ENCODE results near the gene RPRD1A.
A peak's percentile ranks its signal among the peaks of the same experiment; 100 is the strongest.

The RPRD1A gene

DNA sequence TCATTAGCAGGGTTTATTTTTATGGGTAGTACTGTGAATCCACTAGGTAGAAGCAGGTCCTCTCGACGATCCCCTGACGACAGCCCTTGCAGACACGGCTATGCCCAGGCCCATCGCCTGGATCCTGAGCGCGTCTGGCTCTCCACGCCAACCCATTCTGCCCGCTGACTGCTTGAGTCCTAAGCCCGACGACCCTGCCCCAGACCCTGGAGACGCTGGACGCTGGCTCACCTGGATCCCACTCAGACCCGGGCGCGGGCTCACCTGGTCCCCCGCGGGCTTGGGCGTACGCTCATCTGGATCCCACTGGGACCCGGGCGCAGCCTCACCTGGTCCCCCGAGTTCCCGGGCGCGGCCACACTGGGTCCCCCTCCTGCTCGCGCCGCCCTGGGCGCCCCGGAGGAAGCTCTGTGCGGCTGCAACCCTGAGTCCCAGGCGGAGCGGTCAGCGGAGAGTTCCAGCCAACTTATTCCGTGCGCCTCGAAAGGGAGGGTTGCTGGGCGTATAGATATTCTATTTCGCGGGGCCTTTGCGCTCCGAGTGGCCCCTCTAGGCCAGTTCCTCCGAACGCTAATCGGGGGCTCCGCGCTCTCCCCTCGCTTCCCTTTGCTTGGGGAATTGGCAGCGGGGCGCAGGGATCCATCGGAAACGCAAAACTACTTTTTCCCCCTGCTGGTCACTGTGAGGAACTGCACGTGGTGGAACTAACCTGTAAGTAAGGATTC is 117.3 kb downstream of the RPRD1A start:
- no peaks in the 10 kb centered on the region for H3K9me3 Mint-ChIP-seq
- DNase-seq (peak; percentile 48), ATAC-seq (peak; percentile 82)
- no peak overlapping the region for H3K27ac Mint-ChIP-seq
- H3K36me3 Mint-ChIP-seq (ENCODE audit: low read depth), result no peaks in the 10 kb centered on the region
- H3K4me1 Mint-ChIP-seq, result peaks cover 7% of the 10 kb centered on the region
- peaks cover 24% of the 10 kb centered on the region for H3K27me3 Mint-ChIP-seq
- peak overlapping the region; percentile 77 for H3K4me3 Mint-ChIP-seq

DNA sequence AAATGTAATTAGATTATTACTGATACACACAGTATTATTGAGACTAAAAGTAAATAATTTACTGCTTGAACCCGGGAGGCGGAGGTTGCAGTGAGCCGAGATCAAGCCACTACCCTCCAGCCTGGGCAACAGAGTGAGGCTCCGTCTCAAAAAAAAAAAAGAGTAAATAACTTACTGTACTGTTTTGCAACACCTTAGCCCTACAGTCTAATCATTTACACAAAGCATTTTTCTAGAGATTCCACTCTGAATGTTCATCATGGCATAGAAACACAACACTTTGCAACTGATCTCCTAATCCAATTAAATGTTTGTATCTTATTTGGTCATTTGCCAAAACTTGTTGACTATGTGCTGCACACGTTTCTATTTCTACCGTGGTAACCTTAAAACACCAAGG is 118.3 kb downstream of the RPRD1A start:
- ATAC-seq (no peak), DNase-seq (no peak)
- no peak overlapping the region for H3K27ac Mint-ChIP-seq
- peaks cover 19% of the 10 kb centered on the region for H3K27me3 Mint-ChIP-seq
- H3K9me3 Mint-ChIP-seq, result no peaks in the 10 kb centered on the region
- H3K4me3 Mint-ChIP-seq, result no peak overlapping the region
- H3K36me3 Mint-ChIP-seq (ENCODE audit: low read depth), result no peaks in the 10 kb centered on the region
- H3K4me1 Mint-ChIP-seq, result peaks cover 7% of the 10 kb centered on the region

DNA sequence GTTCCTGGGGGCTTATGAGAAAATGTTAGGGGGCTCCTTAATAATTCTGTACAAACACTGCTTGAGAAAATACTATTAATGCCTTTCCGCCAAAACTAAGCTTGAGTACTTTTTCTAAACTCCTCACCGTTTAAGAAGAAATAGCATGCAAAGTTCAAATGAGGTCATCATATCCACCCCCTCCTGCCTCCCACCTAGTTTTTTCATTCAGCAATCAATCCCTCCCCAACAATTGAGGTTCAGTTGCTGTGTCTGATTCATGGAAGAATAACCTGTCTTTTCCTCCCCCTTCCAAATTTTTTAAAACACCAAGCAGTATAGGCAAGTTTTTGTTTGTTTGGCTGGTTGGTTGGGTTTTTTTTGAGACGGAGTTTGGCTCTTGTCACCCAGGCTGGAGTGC is 119.3 kb downstream of the RPRD1A start:
- no peaks in the 10 kb centered on the region for H3K9me3 Mint-ChIP-seq
- DNase-seq, result no peak
- H3K4me1 Mint-ChIP-seq, result peaks cover 7% of the 10 kb centered on the region
- H3K4me3 Mint-ChIP-seq, result no peak overlapping the region
- no peak overlapping the region for H3K27ac Mint-ChIP-seq
- peaks cover 18% of the 10 kb centered on the region for H3K27me3 Mint-ChIP-seq
- no peak for ATAC-seq
- no peaks in the 10 kb centered on the region for H3K36me3 Mint-ChIP-seq (ENCODE audit: low read depth)

DNA sequence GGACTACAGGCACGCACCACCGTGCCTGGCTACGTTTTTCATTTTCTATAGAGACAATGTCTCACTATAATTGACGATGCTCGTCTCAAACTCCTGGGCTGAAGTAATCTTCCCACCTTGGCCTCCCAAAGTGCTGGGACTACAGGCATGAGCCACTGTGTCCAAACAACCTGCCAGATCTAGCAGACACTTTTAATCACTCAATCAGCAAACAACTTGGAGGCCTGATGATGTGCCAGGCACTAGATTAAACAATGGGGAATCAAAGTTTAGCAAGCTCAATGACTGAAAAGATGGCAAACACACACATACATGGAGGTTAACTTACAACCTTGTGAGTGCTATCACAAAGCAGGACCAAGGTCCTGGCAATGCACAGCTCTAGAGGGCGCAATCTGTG is 124.7 kb downstream of the RPRD1A start:
- no peak for ATAC-seq
- H3K9me3 Mint-ChIP-seq, result no peaks in the 10 kb centered on the region
- no peaks in the 10 kb centered on the region for H3K36me3 Mint-ChIP-seq (ENCODE audit: low read depth)
- no peak for DNase-seq
- no peak overlapping the region for H3K27ac Mint-ChIP-seq
- no peak overlapping the region for H3K4me3 Mint-ChIP-seq
- no peaks in the 10 kb centered on the region for H3K4me1 Mint-ChIP-seq
- H3K27me3 Mint-ChIP-seq, result peaks cover 4% of the 10 kb centered on the region

DNA sequence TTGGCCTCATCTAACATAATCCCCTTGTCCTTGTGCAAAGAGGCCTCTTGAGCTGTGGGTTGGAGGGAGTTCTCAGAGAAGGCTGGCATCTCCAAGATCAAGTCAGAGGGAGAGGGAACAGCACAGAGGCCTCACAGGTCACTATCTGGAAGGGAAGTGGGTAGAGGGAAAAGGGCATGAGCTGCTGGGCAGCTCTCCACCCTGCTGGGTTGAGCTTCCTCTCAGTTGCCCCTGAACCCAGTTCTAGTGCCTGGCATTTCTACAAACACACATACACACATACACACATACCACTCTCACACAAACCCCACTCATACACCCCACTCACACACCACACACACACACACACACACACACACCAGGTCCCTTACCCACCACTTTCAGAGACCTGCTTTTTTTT is 125.2 kb downstream of the RPRD1A start:
- H3K4me3 Mint-ChIP-seq, result no peak overlapping the region

DNA sequence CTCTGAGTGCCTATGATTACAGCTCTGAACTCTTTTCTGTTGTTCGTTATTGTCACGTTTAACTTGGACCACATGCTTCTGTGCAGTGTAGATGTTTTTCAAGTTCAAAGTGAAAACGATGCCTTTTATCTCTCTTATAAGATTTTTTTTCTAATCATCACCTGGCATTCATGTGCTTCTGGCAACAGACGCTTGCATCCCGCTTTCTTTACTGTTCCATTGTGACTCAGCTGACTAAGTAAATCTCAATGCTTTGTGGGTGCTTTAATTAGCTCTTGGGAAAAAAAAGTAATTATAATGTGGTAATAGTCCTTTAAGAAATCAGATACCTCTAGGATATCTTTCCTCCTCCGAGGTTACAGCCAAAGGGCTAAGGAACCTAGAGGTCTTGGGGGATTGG is 126.1 kb downstream of the RPRD1A start:
- Mint-ChIP-seq H3K27ac (no peak overlapping the region), H3K9me3 (no peaks in the 10 kb centered on the region), H3K27me3 (peaks cover 4% of the 10 kb centered on the region), H3K36me3 (ENCODE audit: low read depth) (no peaks in the 10 kb centered on the region), H3K4me1 (no peaks in the 10 kb centered on the region), H3K4me3 (no peak overlapping the region)
- no peak for ATAC-seq
- DNase-seq, result no peak

More for the DNA sequence above, 125.2 kb downstream of the RPRD1A start:
- Mint-ChIP-seq H3K9me3 (no peaks in the 10 kb centered on the region), H3K36me3 (ENCODE audit: low read depth) (no peaks in the 10 kb centered on the region), H3K4me1 (no peaks in the 10 kb centered on the region), H3K27ac (no peak overlapping the region), H3K27me3 (peaks cover 4% of the 10 kb centered on the region)
- DNase-seq (no peak), ATAC-seq (no peak)
